GM19351 (cell line): ENCODE results near the gene BIRC6.
"Not testable (repeated sequence)": the region's sequence is repeated elsewhere in the genome, so short reads cannot be mapped to it uniquely, and the experiment has no call there.

Source experiments
- ATAC-seq: cut with Tn5 transposase; IDR thresholded peaks from one replicate; pipeline ENCODE4 v1.9.1; 2021; ENCODE audit warnings: mild to moderate bottlenecking, moderate library complexity; ENCODE audit not compliant: unreplicated experiment

The BIRC6 gene

DNA sequence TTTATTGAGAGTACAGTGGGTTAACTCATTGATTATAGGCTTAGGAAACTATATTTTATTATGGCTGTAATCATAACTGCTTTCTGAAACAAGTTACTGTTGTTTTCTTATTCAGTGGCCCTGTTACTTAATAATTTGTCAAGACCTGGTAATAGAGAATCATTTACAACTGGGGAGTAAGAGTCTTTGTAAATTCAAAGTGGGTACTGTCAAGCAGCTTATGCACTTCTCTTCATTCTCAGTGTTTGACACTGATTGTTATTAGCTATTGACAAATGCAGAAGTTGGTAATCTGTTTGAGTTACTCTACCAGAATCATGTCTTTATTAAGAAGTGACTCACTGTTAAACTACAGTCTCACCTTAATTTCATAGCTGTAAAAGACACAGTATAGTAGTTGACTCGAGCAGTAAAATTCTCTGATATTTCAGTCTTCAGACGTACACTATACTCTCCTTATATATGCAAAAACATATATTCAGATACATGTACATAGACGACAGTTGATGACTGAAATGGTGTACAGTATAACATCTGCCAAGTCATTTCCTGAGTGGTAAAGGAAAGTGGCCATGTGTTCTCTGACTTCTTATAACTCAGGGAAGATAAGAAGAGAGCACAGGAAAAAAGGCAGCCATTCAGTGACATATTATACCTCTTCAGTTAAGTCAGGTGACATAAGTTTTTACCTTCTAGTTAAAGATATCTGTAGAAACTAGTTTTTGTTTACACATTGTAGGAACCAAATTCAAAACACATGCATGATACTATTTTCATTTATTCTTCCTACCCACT lies 235.0 kb downstream of the BIRC6 start:
- peak; percentile 87 for ATAC-seq

GRCh38 chr2:32594573-32594972 lies 237.8 kb downstream of the BIRC6 start:
- no peak for ATAC-seq

DNA sequence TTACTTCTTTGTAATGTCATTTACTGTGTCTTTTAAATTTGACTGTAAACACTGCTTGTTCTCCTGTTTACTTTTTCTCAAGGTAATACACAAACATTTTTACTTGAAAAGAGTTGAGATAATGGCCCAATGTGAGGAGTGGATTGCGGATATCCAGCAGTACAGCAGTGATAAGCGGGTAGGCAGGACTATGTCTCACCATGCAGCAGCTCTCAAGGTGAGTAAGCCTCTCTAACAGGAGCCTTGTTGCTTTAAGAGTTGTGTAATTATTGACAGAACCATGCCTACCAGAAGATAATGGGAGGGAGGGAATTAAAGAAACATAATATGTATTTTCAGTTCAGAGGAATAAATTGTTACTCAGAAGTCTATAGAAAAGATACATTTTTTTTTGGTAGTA lies 254.5 kb downstream of the BIRC6 start:
- ATAC-seq: no peak

DNA sequence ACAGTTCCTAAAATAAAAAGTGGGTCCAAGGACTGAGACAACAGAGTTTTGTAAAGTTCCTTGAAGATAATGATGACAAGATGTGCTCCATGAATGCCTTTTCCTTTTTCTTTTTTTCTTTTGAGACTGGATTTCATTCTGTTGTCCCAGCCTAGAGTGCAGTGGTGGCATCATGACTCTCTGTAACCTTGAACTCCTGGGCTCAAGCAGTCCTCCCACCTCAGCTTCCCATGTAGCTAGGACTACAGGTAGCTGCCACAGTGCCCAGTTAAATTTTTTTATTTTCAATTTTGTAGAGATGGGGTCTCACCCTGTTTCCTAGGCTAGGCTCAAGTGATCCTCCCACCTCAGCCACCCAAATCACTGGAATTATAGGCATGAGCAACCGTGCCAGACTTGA lies 254.9 kb downstream of the BIRC6 start:
- no peak for ATAC-seq

DNA sequence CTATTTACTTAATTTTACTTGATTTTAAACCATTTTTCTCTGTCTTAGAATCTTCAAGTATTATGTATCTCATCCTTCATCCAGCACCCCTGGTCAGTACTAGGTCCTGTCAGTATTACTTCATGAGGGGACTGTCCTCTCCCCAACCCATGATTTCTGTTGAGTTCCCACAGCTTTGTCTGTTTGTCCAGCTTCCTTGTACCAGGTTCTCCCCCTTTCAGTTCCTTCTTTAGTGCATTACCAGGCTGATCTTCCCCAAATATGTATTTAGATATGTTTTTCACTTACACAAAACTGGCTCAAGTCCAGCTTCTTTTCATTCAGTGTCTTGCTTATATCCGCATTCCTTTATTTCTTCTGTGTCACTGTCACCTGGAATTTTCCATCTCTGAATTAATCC lies 257.3 kb downstream of the BIRC6 start:
- ATAC-seq: no peak

DNA sequence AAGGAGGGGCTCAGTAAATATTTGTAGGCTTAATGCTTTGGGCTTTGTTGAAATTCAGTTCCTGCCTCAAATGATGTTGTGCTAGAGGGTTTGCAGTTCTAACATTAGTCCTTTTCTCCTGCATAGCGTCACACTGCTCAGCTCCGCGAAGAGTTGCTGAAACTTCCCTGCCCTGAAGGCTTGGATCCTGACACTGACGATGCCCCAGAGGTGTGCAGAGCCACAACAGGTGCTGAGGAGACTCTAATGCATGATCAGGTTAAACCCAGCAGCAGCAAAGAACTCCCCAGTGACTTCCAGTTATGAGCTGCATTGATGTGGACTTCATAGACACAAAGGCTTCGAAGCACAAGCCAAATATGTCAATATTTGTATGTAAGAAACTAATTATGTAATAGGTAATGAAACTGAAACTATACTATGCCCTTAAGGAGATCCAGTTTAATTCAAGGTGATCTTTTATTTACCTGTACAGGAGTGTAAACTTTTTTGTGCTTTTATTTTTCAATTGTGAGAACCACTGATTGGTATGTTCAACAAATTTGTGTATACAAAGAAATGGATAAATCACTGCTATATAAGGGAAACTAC lies 260.9 kb downstream of the BIRC6 start:
- no peak for ATAC-seq

- ATAC-seq: no peak
Observed at GRCh38 chr2:32622570-32623310, 265.9 kb downstream of the BIRC6 start.

DNA sequence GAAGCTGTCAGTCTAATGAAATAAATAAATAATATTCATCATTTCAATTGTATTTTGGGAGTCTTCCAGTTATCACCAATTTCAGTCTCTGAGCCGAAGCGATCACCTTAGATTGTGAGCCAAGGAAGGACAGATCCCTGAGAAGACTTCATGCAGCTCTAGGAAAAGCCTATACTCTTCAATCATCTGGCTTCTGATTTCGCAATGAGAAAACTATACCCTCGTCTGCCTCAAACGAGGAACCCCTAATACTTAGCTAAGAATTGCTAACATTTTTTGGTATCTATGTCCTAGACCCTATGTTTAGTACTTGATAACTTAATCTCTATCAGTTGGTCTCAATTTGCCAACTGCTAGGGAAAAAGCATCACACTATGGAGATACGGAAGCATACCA lies 266.5 kb downstream of the BIRC6 start:
- no peak for ATAC-seq

GRCh38 chr2:32624812-32625211 lies 268.0 kb downstream of the BIRC6 start:
- no peak for ATAC-seq

- no peak for ATAC-seq
Observed at GRCh38 chr2:32626639-32627221, 269.9 kb downstream of the BIRC6 start.

DNA sequence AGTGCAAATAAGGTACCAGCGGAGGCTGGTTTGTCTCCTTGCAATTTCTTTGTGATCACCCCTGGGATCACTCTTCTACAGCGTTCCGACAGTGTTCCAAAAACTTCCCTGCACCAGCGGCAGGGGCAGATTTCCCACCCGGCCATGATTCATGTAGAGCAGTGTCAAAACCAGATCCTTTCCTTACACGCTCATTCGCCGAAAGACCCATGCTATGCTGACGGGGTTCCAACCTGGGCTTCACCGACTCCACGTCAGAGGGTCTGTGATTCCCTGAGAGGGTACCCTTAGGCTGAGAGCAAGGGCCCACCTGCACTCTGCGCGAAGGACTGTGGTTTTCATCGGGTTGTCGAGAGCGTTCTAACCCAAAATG lies 270.6 kb downstream of the BIRC6 start:
- peak; percentile 28 for ATAC-seq

- peak; percentile 100 for ATAC-seq
Observed at GRCh38 chr2:32627814-32628579, 271.2 kb downstream of the BIRC6 start, which contains the start of gene TTC27. Gene TTC27 (plus strand): TSS chr2:32628050. CDS start chr2:32628293, 243 bp downstream.

DNA sequence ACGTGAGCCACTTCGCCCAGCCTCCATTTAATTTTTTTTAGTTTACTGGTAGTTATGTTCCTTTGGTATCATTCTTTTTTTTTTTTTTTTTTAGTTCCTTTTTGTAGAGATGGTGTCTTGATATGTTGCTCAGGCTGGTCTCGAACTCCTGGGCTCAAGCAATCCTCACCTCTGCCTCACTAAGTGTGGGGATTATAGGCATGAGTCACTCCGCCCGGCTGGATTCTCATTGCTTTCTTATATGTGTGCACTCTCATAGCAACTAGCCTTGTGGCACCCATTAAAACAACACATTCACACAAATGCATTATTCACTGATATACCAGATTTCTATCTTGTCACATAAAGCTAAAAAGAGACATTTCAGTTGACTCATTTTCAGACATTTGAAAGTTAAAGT lies 275.3 kb downstream of the BIRC6 start:
- ATAC-seq: no peak

DNA sequence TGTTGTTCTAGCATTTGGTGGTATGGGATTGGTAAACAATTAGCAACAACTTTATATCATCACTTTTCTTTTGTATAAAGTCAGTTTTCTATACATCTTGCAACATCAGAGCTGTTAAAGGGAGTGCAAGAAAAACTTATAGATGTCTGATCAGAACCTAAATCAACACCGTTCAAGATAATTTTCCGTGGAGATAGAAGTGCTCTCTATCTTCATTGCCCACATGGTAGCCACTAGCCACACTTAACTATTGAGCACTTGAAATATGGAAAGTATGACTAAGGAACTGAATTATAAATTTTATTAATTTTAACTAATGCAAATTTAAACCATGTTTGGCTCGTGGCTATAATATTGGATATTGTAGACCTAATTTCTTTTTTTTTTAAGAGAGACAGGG lies 276.2 kb downstream of the BIRC6 start:
- ATAC-seq: no peak

- not testable (repeated sequence) for ATAC-seq
Observed at GRCh38 chr2:32638548-32638947, 281.7 kb downstream of the BIRC6 start.

GRCh38 chr2:32641180-32641579 lies 284.4 kb downstream of the BIRC6 start:
- ATAC-seq: no peak

GRCh38 chr2:32647180-32647651 lies 290.4 kb downstream of the BIRC6 start:
- ATAC-seq: no peak

- ATAC-seq: no peak
Observed at GRCh38 chr2:32652555-32653209, 295.9 kb downstream of the BIRC6 start.

- ATAC-seq: no peak
Observed at GRCh38 chr2:32656069-32656468, 299.2 kb downstream of the BIRC6 start.

DNA sequence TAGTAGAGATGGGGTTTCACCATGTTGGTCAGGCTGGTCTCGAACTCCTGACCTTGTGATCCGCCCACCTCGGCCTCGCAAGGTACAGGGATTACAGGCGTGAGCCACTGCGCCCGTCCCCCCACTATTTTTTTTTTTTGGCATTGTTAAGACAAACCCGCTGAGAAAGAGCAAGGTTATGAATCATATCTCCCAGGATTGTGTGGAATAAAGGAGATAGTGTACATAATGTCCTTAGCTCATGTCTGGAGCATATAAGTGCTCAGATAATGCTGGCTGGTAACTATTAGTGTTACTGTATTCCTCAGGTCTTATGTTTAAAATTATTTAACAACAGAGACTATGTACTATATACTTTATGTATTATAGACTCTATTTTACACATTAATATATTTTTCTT lies 307.0 kb downstream of the BIRC6 start:
- no peak for ATAC-seq
